Putamen (tissue), 1 donor: Measurements from ENCODE around the gene CLK2.
"Not testable (repeated sequence)": the region's sequence is repeated elsewhere in the genome, so short reads cannot be mapped to it uniquely, and the experiment has no call there.

Source experiments
- DNase-seq: peaks from one replicate; pipeline ENCODE4 v3.0.0-alpha.2; 2016; ENCODE audit warnings: low spot score

The CLK2 gene

GRCh38 chr1:155296661-155297060 is 23.4 kb upstream of the CLK2 start:
- no peak for DNase-seq

GRCh38 chr1:155295942-155296267 is 22.6 kb upstream of the CLK2 start:
- no peak for DNase-seq

GRCh38 chr1:155295183-155295941 is 22.1 kb upstream of the CLK2 start:
- no peak for DNase-seq

GRCh38 chr1:155294520-155295182 is 21.3 kb upstream of the CLK2 start:
- DNase-seq = no peak

GRCh38 chr1:155293086-155293749 is 19.9 kb upstream of the CLK2 start:
- DNase-seq = no peak

- not testable (repeated sequence) for DNase-seq
Observed at GRCh38 chr1:155291006-155291405, 17.7 kb upstream of the CLK2 start.

- no peak for DNase-seq
Observed at GRCh38 chr1:155287987-155288543, 14.8 kb upstream of the CLK2 start.

GRCh38 chr1:155286544-155286943 is 13.2 kb upstream of the CLK2 start:
- no peak for DNase-seq

- DNase-seq = no peak
Observed at GRCh38 chr1:155285631-155286044, 12.3 kb upstream of the CLK2 start.

- no peak for DNase-seq
Observed at GRCh38 chr1:155285063-155285462, 11.8 kb upstream of the CLK2 start.

- DNase-seq = no peak
Observed at GRCh38 chr1:155284476-155284875, 11.2 kb upstream of the CLK2 start.

- DNase-seq = no peak
Observed at GRCh38 chr1:155282488-155283091, 9.3 kb upstream of the CLK2 start.

GRCh38 chr1:155279268-155279667 is 6.0 kb upstream of the CLK2 start:
- no peak for DNase-seq

- DNase-seq = no peak
Observed at GRCh38 chr1:155278689-155279160, 5.4 kb upstream of the CLK2 start.

- DNase-seq = no peak
Observed at GRCh38 chr1:155277902-155278688, 4.8 kb upstream of the CLK2 start.

GRCh38 chr1:155277070-155277901 is 4.0 kb upstream of the CLK2 start, which contains the start of gene HCN3:
Gene HCN3, plus strand, starts transcription at chr1:155277463. Its CDS starts 128 bp downstream, at chr1:155277591.
- DNase-seq = peak; percentile 97

GRCh38 chr1:155272466-155273342 is 600 bp downstream of the CLK2 start:
- DNase-seq = no peak

GRCh38 chr1:155269381-155269780 is 3.9 kb downstream of the CLK2 start:
- no peak for DNase-seq

- no peak for DNase-seq
Observed at GRCh38 chr1:155268630-155269029, 4.7 kb downstream of the CLK2 start.
